ENCODE data around the gene BIN2. TPM values are rescaled to one million over a fixed set of nuclear protein-coding genes. Genes with fewer than 3 reads are reported as not detected.

BIN2 gene
- total and polyA plus RNA-seq, 9 of the 15 experiments (the other 6 are each of a cell fraction or from before 2014, with no cell fraction given), result 0.04 to 0.39 (median 0.25) TPM; not detected in 1

DNA sequence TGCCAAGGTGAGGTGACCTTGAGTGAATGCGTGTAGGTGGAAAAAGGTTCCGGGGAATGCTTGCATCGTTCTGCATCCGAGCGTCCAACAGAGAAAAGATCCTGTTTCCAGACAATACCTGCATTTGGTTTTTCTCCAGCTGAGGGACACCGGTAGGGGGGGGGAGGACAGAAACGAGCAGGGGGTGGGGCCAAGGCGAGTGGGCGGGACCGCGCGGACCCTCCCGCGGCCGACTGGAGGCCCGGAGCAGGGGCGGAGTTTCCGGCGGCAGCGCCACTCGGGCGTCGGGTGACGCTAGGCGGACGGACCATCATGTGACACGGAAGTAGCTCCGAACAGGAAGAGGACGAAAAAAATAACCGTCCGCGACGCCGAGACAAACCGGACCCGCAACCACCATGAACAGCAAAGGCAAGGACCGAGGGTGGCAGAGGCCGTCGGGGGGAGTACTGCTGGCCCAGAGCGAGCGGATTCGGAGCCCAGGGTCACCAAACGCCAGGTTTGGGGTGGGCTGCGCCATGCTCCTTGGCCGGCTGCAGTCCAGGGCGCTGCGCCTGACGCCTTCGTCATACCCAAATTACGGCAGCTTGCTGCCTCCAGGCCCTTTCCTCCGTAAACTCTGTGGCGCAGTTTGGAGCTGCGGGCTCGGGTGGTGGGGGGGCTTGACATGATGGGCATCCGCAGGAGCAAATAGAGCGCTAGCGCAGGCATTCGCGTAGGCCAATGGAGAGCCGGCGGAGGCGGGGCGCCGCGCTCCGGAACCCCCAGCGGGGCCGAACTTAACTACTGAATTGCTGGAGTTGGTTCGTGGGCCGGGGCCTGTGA lies 85.3 kb downstream of the BIN2 start, which contains the start of gene DAZAP2 (continued):
- TF ChIP-seq HMGXB4 (CRISPR knock-in tag; IDR thresholded peaks at IDR 0.05), result peak; percentile 92
- no peak for TF ChIP-seq GABPB2 (CRISPR knock-in tag; conservative IDR thresholded peaks at IDR 0.05)
- TF ChIP-seq NRF1 (conservative IDR thresholded peaks at IDR 0.05 in 1 of 2, IDR thresholded peaks at IDR 0.05 in 1 of 2), result peak; percentile 73 to 76
- TF ChIP-seq FOXJ2 (tag; IDR thresholded peaks at IDR 0.05), result no peak
- TF ChIP-seq RBBP5 (IDR thresholded peaks at IDR 0.05; ENCODE audit: borderline replicate concordance, insufficient read depth, low read length, poor library complexity, severe bottlenecking), result peak; percentile 96
- peak; percentile 82 for TF ChIP-seq SP1 (CRISPR knock-in tag; IDR thresholded peaks at IDR 0.05)
- no peak; the same call in 1 of the 2 replicates for TF ChIP-seq ATF3 (IDR thresholded peaks at IDR 0.05)
- TF ChIP-seq ATF3 (CRISPR knock-in tag; conservative IDR thresholded peaks at IDR 0.05), result peak; percentile 67
- TF ChIP-seq SETDB1 (IDR thresholded peaks at IDR 0.05; ENCODE audit: low read length), result no peak
- peak; percentile 46 to 79; a peak in 3 of 4 replicates for TF ChIP-seq MNT (conservative IDR thresholded peaks at IDR 0.05)
- peak; percentile 89 for TF ChIP-seq POLR2B (IDR thresholded peaks at IDR 0.05; ENCODE audit: low read depth, partially characterized antibody)
- peak; percentile 41 for TF ChIP-seq LCOR (CRISPR knock-in tag; IDR thresholded peaks at IDR 0.05)
- 0 out of 4 replicates have a peak, but pooled peaks of 1 of the 2 experiments have one; percentile 32 for TF ChIP-seq KDM4B (IDR thresholded peaks at IDR 0.05; ENCODE audit: borderline replicate concordance in 2 of 2, low read depth in 1 of 2)
- TF ChIP-seq, protein P1, sequence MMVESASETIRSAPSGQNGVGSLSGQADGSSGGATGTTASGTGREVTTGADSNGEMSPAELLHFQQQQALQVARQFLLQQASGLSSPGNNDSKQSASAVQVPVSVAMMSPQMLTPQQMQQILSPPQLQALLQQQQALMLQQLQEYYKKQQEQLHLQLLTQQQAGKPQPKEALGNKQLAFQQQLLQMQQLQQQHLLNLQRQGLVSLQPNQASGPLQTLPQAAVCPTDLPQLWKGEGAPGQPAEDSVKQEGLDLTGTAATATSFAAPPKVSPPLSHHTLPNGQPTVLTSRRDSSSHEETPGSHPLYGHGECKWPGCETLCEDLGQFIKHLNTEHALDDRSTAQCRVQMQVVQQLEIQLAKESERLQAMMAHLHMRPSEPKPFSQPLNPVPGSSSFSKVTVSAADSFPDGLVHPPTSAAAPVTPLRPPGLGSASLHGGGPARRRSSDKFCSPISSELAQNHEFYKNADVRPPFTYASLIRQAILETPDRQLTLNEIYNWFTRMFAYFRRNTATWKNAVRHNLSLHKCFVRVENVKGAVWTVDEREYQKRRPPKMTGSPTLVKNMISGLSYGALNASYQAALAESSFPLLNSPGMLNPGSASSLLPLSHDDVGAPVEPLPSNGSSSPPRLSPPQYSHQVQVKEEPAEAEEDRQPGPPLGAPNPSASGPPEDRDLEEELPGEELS (CRISPR knock-in tag; IDR thresholded peaks at IDR 0.05; ENCODE audit: borderline replicate concordance), result no peak
- no peak for TF ChIP-seq RBM15 (IDR thresholded peaks at IDR 0.05; ENCODE audit: insufficient read depth, low read length)
- TF ChIP-seq FUS (optimal IDR thresholded peaks at IDR 0.05; ENCODE audit: low read depth, low read length), result no peak
- peak; percentile 75 for TF ChIP-seq SMAD4 (CRISPR knock-in tag; conservative IDR thresholded peaks at IDR 0.05)
- TF ChIP-seq SOX6 (IDR thresholded peaks at IDR 0.05), result no peak
- peak; percentile 78 for TF ChIP-seq TAF1 (IDR thresholded peaks at IDR 0.05; ENCODE audit: control insufficient read depth, extremely low read depth, insufficient read depth, low read length, severe bottlenecking)
- no peak for TF ChIP-seq ESRRB (CRISPR knock-in tag; IDR thresholded peaks at IDR 0.05; ENCODE audit: borderline replicate concordance)

All from K562 (cell line).